ENCODE results near the gene FMN2.
A peak's percentile ranks its signal among the peaks of the same experiment; 100 is the strongest.
"Not testable (repeated sequence)": the region's sequence is repeated elsewhere in the genome, so short reads cannot be mapped to it uniquely, and the experiment has no call there.

Gene FMN2

DNA sequence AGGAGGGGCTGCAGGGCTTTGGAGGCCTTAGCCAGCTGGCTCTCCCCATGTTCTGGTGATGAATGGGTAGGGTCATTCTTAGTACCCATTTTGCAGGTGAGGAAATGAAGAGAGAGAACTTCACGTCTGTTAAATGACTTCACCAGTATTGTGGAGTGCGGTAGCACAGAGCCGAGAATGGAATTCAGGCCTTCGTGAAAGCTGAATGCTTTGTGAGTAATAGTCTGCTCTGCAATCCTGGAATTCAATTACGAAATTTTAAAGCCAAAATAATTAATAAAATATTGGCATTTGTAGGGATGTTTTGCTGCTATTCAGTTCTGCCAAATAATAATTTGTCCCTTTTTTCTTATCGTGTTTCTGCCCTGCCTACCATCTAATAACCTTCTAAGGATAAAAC, 322.6 kb downstream of the FMN2 start:
- DNase-seq (ENCODE audit: low read depth) = peak; percentile 32
- TF ChIP-seq, protein P1, sequence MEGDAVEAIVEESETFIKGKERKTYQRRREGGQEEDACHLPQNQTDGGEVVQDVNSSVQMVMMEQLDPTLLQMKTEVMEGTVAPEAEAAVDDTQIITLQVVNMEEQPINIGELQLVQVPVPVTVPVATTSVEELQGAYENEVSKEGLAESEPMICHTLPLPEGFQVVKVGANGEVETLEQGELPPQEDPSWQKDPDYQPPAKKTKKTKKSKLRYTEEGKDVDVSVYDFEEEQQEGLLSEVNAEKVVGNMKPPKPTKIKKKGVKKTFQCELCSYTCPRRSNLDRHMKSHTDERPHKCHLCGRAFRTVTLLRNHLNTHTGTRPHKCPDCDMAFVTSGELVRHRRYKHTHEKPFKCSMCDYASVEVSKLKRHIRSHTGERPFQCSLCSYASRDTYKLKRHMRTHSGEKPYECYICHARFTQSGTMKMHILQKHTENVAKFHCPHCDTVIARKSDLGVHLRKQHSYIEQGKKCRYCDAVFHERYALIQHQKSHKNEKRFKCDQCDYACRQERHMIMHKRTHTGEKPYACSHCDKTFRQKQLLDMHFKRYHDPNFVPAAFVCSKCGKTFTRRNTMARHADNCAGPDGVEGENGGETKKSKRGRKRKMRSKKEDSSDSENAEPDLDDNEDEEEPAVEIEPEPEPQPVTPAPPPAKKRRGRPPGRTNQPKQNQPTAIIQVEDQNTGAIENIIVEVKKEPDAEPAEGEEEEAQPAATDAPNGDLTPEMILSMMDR (IDR thresholded peaks at IDR 0.05; ENCODE audit: insufficient read depth, low read depth, low read length, missing control alignments) = no peak
- H3K4me3 ChIP-seq (ENCODE audit: low read length) = no peak overlapping the region

GRCh38 chr1:240415011-240415410, 323.3 kb downstream of the FMN2 start:
- DNase-seq (ENCODE audit: low read depth); H3K4me3 ChIP-seq (ENCODE audit: low read length): not testable (repeated sequence)

DNA sequence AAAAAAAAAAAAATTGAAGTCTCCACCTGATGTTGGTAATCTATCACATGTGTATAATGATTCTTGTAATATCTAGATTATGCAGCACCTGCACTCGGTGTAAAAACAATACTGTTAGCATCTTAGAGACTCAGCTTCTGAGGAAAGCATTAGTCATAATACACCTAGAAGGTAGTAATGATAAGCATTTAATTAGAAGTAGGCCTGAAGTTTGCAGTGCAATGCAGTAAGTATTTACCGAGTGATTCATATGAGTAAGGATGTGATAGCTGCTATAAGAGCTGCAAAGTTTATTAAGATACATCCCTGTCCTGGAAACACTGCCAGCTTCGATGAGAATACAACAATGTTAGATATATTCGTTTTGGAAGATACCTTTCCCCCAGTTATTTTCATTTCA, 323.8 kb downstream of the FMN2 start:
- no peak overlapping the region for H3K4me3 ChIP-seq (ENCODE audit: low read length)
- TF ChIP-seq, protein P1 (IDR thresholded peaks at IDR 0.05; ENCODE audit: insufficient read depth, low read depth, low read length, missing control alignments) = no peak
- peak; percentile 58 for DNase-seq (ENCODE audit: low read depth)

- no peak for DNase-seq (ENCODE audit: low read depth)
- TF ChIP-seq, protein P1 (IDR thresholded peaks at IDR 0.05; ENCODE audit: insufficient read depth, low read depth, low read length, missing control alignments) = no peak
- no peak overlapping the region for H3K4me3 ChIP-seq (ENCODE audit: low read length)
Measured at GRCh38 chr1:240417317-240417716, 325.6 kb downstream of the FMN2 start.

GRCh38 chr1:240420766-240421165, 329.1 kb downstream of the FMN2 start:
- DNase-seq (ENCODE audit: low read depth) = no peak
- TF ChIP-seq, protein P1 (IDR thresholded peaks at IDR 0.05; ENCODE audit: insufficient read depth, low read depth, low read length, missing control alignments) = no peak

DNA sequence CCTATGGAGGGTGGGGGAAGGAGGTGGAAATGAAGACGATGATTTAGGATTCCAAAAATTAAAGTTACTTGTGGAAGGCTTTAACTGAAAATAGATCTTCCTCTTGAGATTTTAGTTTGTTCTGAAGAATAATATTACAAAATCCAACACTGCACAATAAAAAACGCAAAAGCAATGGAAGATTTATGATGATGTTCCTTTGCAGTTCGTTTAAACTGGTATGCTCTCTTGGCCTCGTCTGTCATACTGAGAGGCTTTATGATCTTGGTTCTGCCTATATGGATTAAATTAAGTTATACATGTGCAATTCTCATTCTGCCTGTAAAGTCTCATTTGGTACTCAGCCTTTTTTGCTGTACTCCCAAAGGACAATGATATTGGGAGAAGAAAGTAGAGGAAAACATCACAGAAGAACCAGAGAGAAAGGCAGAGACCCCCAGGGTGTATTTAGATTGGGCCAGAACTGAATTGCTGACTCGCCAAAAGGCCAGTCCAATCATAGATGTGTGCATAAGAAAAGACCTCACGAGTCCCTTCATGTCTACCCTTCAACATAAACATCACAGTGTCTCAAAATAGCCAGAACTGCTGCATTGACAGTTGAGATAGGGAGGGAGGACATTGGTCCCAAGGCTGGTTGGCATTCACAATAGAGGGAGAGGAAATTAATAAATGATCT, 331.7 kb downstream of the FMN2 start:
- H3K4me3 ChIP-seq (ENCODE audit: low read length) = no peak overlapping the region
- TF ChIP-seq, protein P1 (IDR thresholded peaks at IDR 0.05; ENCODE audit: insufficient read depth, low read depth, low read length, missing control alignments) = no peak
- no peak for DNase-seq (ENCODE audit: low read depth)

More at GRCh38 chr1:240420766-240421165, 329.1 kb downstream of the FMN2 start:
- H3K4me3 ChIP-seq (ENCODE audit: low read length) = no peak overlapping the region

- TF ChIP-seq, protein P1 (IDR thresholded peaks at IDR 0.05; ENCODE audit: insufficient read depth, low read depth, low read length, missing control alignments) = no peak
- DNase-seq (ENCODE audit: low read depth) = peak; percentile 15
- H3K4me3 ChIP-seq (ENCODE audit: low read length) = no peak overlapping the region
Measured at GRCh38 chr1:240424740-240425464, 333.2 kb downstream of the FMN2 start.
